Measurements from ENCODE around the gene NUDT21.

DNA sequence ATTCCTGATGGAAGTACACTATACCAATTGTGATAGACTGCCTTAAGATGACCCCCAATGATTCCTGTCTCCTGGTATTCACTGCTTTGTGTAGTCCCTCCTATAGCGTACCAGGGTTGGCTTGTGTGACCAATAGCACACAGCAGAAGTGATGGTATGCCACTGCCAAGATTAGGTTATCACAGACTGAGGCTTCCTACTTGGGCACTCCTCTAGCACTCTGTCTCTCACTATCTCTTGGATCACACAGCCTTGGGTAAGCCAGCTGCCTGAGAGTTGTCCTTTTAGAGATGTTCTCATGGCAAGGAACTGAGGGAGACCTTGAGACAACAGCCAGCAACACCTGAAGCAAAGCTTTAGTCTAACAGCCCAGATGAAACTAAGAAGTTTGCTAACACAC is 13.1 kb downstream of the NUDT21 start:
- TF ChIP-seq POLR2A (IDR thresholded peaks at IDR 0.05; ENCODE audit: low read depth, low read length) (no peak), POLR2AphosphoS5 (IDR thresholded peaks at IDR 0.05; ENCODE audit: low read depth, low read length) (no peak)

Data from GM12892 (cell line).